WTC11 (cell line): ENCODE data around the gene DNAH7. TPM values are rescaled to one million over a fixed set of nuclear protein-coding genes. Genes with fewer than 3 reads are reported as not detected.

Experiments
- ATAC-seq: fragments of 200-7000 bp; cut with Tn5 transposase; 2 replicates; pipeline ENCODE4 v1.10.0; 2021; ENCODE audit warnings: mild to moderate bottlenecking, moderate library complexity
- CTCF ChIA-PET: fragments of 300-600 bp; sonication (Branson Sonifier 250); formaldehyde crosslinking; loops from one replicate; lab custom pipeline; 2021; ENCODE audit warnings: antibody characterized with exemption; lab: Charles Lee
- POLR2A ChIA-PET: fragments of 350-600 bp; sonication (Branson Sonifier 250); formaldehyde crosslinking; loops from one replicate; lab custom pipeline; 2021; ENCODE audit warnings: antibody characterized with exemption; lab: Charles Lee
- DNase-seq: peaks from one replicate; pipeline ENCODE4 v3.0.0; 2021; ENCODE audit warnings: low spot score
- H3K27ac Mint-ChIP-seq: 2 replicates; pipeline ENCODE4 v1.8.0; 2021; ENCODE audit warnings: mixed read lengths
- H3K27me3 Mint-ChIP-seq: 2 replicates; pipeline ENCODE4 v1.8.0; 2021; ENCODE audit warnings: low read depth, mild to moderate bottlenecking, moderate library complexity, mixed read lengths
- H3K36me3 Mint-ChIP-seq: 2 replicates; pipeline ENCODE4 v1.8.0; 2021; ENCODE audit warnings: mixed read lengths
- H3K4me1 Mint-ChIP-seq: 2 replicates; pipeline ENCODE4 v1.8.0; 2022; ENCODE audit warnings: mixed read lengths
- H3K4me3 Mint-ChIP-seq: 2 replicates; pipeline ENCODE4 v1.8.0; 2021; ENCODE audit warnings: mild to moderate bottlenecking, moderate library complexity, mixed read lengths
- H3K9me3 Mint-ChIP-seq: 2 replicates; pipeline ENCODE4 v1.8.0; 2021; ENCODE audit warnings: mixed read lengths
- AR ChIP-seq: fragments of 250-450 bp; sonication (Bioruptor Pico); IDR thresholded peaks from 2 replicates; pipeline ENCODE4 v1.9.0; 2021; ENCODE audit warnings: mild to moderate bottlenecking
- ATF6 ChIP-seq: sonication (generic); formaldehyde crosslinking; IDR thresholded peaks from 2 replicates; pipeline ENCODE4 v1.8.1; 2023; ENCODE audit warnings: mild to moderate bottlenecking, missing genetic modification reagents
- ETV6 ChIP-seq: sonication (generic); formaldehyde crosslinking; IDR thresholded peaks from 2 replicates; pipeline ENCODE4 v1.8.1; 2022; ENCODE audit warnings: mild to moderate bottlenecking, missing genetic modification reagents
- FOXK1 ChIP-seq: sonication (generic); formaldehyde crosslinking; IDR thresholded peaks from 2 replicates; pipeline ENCODE4 v1.8.0; 2022; ENCODE audit warnings: mild to moderate bottlenecking, moderate library complexity, missing genetic modification reagents
- GABPB1 ChIP-seq: sonication (generic); formaldehyde crosslinking; IDR thresholded peaks from 2 replicates; pipeline ENCODE4 v1.8.1; 2023; ENCODE audit warnings: mild to moderate bottlenecking, missing genetic modification reagents
- IRF2 ChIP-seq: sonication (generic); formaldehyde crosslinking; IDR thresholded peaks from 2 replicates; pipeline ENCODE4 v1.8.0; 2022; ENCODE audit warnings: low read depth, missing genetic modification reagents, borderline replicate concordance
- MLX ChIP-seq: sonication (generic); formaldehyde crosslinking; IDR thresholded peaks from 2 replicates; pipeline ENCODE4 v1.8.1; 2023; ENCODE audit warnings: mild to moderate bottlenecking, missing genetic modification reagents, moderate library complexity
- MXD4 ChIP-seq: fragments of 250-450 bp; sonication (Bioruptor Pico); IDR thresholded peaks from 2 replicates; pipeline ENCODE4 v1.8.0; 2021; ENCODE audit warnings: mild to moderate bottlenecking, moderate library complexity, borderline replicate concordance
- PRRX2 ChIP-seq: fragments of 250-450 bp; sonication (Bioruptor Pico); IDR thresholded peaks from 2 replicates; pipeline ENCODE4 v1.8.0; 2021; ENCODE audit warnings: mild to moderate bottlenecking
- TEAD4 ChIP-seq: sonication (generic); formaldehyde crosslinking; IDR thresholded peaks from 2 replicates; pipeline ENCODE4 v1.8.0; 2022; ENCODE audit warnings: mild to moderate bottlenecking, missing genetic modification reagents
- USF1 ChIP-seq: sonication (generic); formaldehyde crosslinking; IDR thresholded peaks from 2 replicates; pipeline ENCODE4 v1.8.0; 2022; ENCODE audit warnings: mild to moderate bottlenecking, missing genetic modification reagents
- ZBTB43 ChIP-seq: sonication (generic); formaldehyde crosslinking; IDR thresholded peaks from 2 replicates; pipeline ENCODE4 v1.8.1; 2023; ENCODE audit warnings: mild to moderate bottlenecking, missing genetic modification reagents
- ZNF281 ChIP-seq: sonication (generic); formaldehyde crosslinking; IDR thresholded peaks from 2 replicates; pipeline ENCODE4 v1.8.0; 2023; ENCODE audit warnings: mild to moderate bottlenecking, missing genetic modification reagents
- ZNF423 ChIP-seq: fragments of 250-450 bp; sonication (Bioruptor Pico); IDR thresholded peaks from 2 replicates; pipeline ENCODE4 v2.1.2; 2022; ENCODE audit warnings: mild to moderate bottlenecking, moderate library complexity
- ZNF532 ChIP-seq: fragments of 250-450 bp; sonication (Bioruptor Pico); IDR thresholded peaks from 2 replicates; pipeline ENCODE4 v1.9.0; 2021; ENCODE audit warnings: mild to moderate bottlenecking, borderline replicate concordance
- total RNA-seq: library from RNA; stranded (reverse); gene quantifications from 3 replicates; pipeline ENCODE4 v1.2.3, GENCODE V29; 2021

DNAH7 gene
- total RNA-seq, 1 experiment from 2014 or later: 0.04 TPM

GRCh38 chr2:196076778-196077568 lies 8.3 kb upstream of the DNAH7 start (continued):
- TF ChIP-seq MLX (CRISPR knock-in tag): no peak
- no peak for TF ChIP-seq USF1 (CRISPR knock-in tag)
- no peak for TF ChIP-seq ZBTB43 (CRISPR knock-in tag)
- TF ChIP-seq IRF2 (CRISPR knock-in tag): no peak
- TF ChIP-seq ZNF423 (CRISPR knock-in tag): no peak
- TF ChIP-seq ETV6: no peak
- TF ChIP-seq ZNF281 (CRISPR knock-in tag): no peak

GRCh38 chr2:196075196-196075595 lies 6.6 kb upstream of the DNAH7 start:
- Mint-ChIP-seq H3K9me3 (no peaks in the 10 kb centered on the region), H3K36me3 (no peaks in the 10 kb centered on the region), H3K4me3 (no peak overlapping the region), H3K4me1 (peaks cover 18% of the 10 kb centered on the region), H3K27me3 (peaks cover 3% of the 10 kb centered on the region; the same call in 1 of the 2 replicates), H3K27ac (no peak overlapping the region)
- ChIA-PET POLR2A (no interaction called here), CTCF (interaction anchor here (5.1 kb wide), 1 partner anchor 262 kb away, joined by 47 read pairs; no protein-coding TSS in a partner anchor)
- DNase-seq (no peak), ATAC-seq (no peak)
- TF ChIP-seq GABPB1 (CRISPR knock-in tag) (no peak), ZNF532 (no peak), ATF6 (CRISPR knock-in tag) (no peak), MXD4 (CRISPR knock-in tag) (no peak), PRRX2 (no peak), ZNF281 (CRISPR knock-in tag) (no peak), TEAD4 (CRISPR knock-in tag) (no peak), AR (CRISPR knock-in tag) (no peak), FOXK1 (CRISPR knock-in tag) (no peak)
